ENCODE data around the gene PCA3. TPM values are rescaled to one million over a fixed set of nuclear protein-coding genes. Genes with fewer than 3 reads are reported as not detected.

The PCA3 gene
- total RNA-seq, 3 donors from 2014 or later (not counting 1 experiment from before 2014, with no cell fraction given) = 0.36 TPM; not detected in 2

DNA sequence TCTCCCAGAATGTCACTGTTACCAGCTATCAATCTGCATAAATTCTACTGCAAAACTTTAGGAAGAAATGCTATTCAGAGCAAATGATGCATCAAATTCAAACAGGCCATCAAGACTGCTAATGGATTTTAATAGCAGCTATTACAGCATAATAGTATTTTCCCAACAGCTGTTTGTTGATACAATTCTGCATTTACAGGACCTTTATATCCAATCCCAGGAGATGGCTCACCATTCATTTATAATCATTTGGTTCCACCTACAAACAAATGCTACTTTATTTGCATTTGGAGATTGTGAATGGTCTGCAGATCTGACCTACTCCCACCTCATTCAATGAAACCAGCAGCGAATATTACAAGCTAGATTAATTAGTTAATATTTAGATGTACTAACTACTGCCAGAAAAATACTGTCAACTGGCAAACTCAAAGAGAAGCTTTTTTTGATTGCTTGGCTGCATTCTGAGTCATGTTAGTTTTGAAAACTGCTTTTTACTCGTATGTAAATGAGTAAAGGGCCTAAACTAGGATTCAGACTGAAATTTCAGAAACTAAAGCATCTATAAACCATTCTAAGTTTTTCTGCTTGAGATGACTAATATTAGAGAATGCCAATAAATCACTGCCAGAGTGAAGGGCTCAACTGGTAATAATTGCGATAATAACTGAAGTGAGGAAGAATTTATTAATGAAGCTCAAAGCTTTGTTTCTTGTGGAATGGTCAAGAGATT lies 7.1 kb upstream of the PCA3 start:
- ATAC-seq = no peak
- Histone ChIP-seq H3K4me1 (ENCODE audit: control insufficient read depth, insufficient read depth, low read length) (no peaks in the 10 kb centered on the region), H3K27me3 (ENCODE audit: control insufficient read depth, insufficient read depth, low read length) (no peaks in the 10 kb centered on the region), H3K9me3 (ENCODE audit: control insufficient read depth, insufficient read depth, low read length) (no peaks in the 10 kb centered on the region), H3K36me3 (ENCODE audit: control insufficient read depth, insufficient read depth, low read length) (no peaks in the 10 kb centered on the region), H3K27ac (ENCODE audit: low read length) (no peak overlapping the region), H3K4me3 (ENCODE audit: low read length) (no peak overlapping the region)
- DNase-seq = no peak
- peaks cover 0 to 4% of the 10 kb centered on the region in 2 donors for H3K27me3 Mint-ChIP-seq (ENCODE audit: low read depth in 2 of 2)
- intact Hi-C loops (cut with micrococcal nuclease) = no loop called here
- H3K36me3 Mint-ChIP-seq = no peaks in the 10 kb centered on the region
- TF ChIP-seq CTCF (IDR thresholded peaks at IDR 0.05) = no peak
- no peaks in the 10 kb centered on the region for H3K4me1 Mint-ChIP-seq
- no peaks in the 10 kb centered on the region for H3K9me3 Mint-ChIP-seq
- no peak overlapping the region for H3K27ac Mint-ChIP-seq
- no peak overlapping the region for H3K4me3 Mint-ChIP-seq
- WGBS (ENCODE audit: insufficient coverage) = 76% methylated on average over 2 of the region's 3 CpGs

- peaks cover 4 to 10% of the 10 kb centered on the region in 2 donors for H3K27me3 Mint-ChIP-seq (ENCODE audit: low read depth in 2 of 2)
- TF ChIP-seq CTCF (IDR thresholded peaks at IDR 0.05) = no peak
- H3K27me3 ChIP-seq (ENCODE audit: control insufficient read depth, insufficient read depth, low read length) = no peaks in the 10 kb centered on the region
- no peak overlapping the region for H3K27ac Mint-ChIP-seq
- 67% methylated on average over 3 of the region's 4 CpGs for WGBS (ENCODE audit: insufficient coverage)
- no peaks in the 10 kb centered on the region for H3K9me3 ChIP-seq (ENCODE audit: control insufficient read depth, insufficient read depth, low read length)
- H3K36me3 ChIP-seq (ENCODE audit: control insufficient read depth, insufficient read depth, low read length) = no peaks in the 10 kb centered on the region
- H3K4me3 ChIP-seq (ENCODE audit: low read length) = no peak overlapping the region
- H3K4me1 ChIP-seq (ENCODE audit: control insufficient read depth, insufficient read depth, low read length) = no peaks in the 10 kb centered on the region
- intact Hi-C loops (cut with micrococcal nuclease) = no loop called here
- H3K9me3 Mint-ChIP-seq = no peaks in the 10 kb centered on the region
- H3K4me3 Mint-ChIP-seq = no peak overlapping the region
- no peak overlapping the region for H3K27ac ChIP-seq (ENCODE audit: low read length)
- H3K36me3 Mint-ChIP-seq = no peaks in the 10 kb centered on the region
- ATAC-seq (no peak), DNase-seq (no peak)
- no peaks in the 10 kb centered on the region for H3K4me1 Mint-ChIP-seq
These were observed 5.8 kb upstream of the PCA3 start for GRCh38 chr9:76758476-76758875.

DNA sequence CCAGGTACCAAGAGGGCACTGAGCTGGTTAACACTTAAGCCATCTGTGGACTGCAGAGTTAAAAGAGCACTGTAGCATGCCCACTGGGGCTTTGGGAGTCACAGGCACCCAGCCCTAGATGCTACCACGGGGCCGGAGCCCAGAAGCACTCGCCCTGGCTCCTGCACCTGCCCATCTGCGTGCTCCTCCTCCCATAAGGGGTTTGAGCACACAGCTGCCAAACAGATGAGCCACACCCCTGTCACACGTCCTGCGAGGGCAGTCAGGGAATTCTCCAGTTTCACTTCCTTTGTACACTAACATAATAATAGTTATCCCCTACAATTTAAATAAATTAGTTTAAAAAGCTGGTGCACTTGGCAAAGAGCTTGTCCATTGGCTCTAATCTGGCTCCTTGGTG lies 4.5 kb upstream of the PCA3 start:
- TF ChIP-seq CTCF (IDR thresholded peaks at IDR 0.05) = no peak
- Histone ChIP-seq H3K9me3 (ENCODE audit: control insufficient read depth, insufficient read depth, low read length) (no peaks in the 10 kb centered on the region), H3K27me3 (ENCODE audit: control insufficient read depth, insufficient read depth, low read length) (no peaks in the 10 kb centered on the region), H3K4me3 (ENCODE audit: low read length) (no peak overlapping the region), H3K4me1 (ENCODE audit: control insufficient read depth, insufficient read depth, low read length) (no peaks in the 10 kb centered on the region), H3K36me3 (ENCODE audit: control insufficient read depth, insufficient read depth, low read length) (no peaks in the 10 kb centered on the region), H3K27ac (ENCODE audit: low read length) (no peak overlapping the region)
- no peak for DNase-seq
- no peak overlapping the region for H3K27ac Mint-ChIP-seq
- H3K4me3 Mint-ChIP-seq = no peak overlapping the region
- WGBS (ENCODE audit: insufficient coverage) = 52% methylated on average over 6 of the region's 6 CpGs
- no peaks in the 10 kb centered on the region for H3K4me1 Mint-ChIP-seq
- H3K27me3 Mint-ChIP-seq (ENCODE audit: low read depth in 2 of 2) = peaks cover 8 to 11% of the 10 kb centered on the region in 2 donors
- H3K36me3 Mint-ChIP-seq = no peaks in the 10 kb centered on the region
- ATAC-seq = no peak
- intact Hi-C loops (cut with micrococcal nuclease) = no loop called here
- no peaks in the 10 kb centered on the region for H3K9me3 Mint-ChIP-seq

DNA sequence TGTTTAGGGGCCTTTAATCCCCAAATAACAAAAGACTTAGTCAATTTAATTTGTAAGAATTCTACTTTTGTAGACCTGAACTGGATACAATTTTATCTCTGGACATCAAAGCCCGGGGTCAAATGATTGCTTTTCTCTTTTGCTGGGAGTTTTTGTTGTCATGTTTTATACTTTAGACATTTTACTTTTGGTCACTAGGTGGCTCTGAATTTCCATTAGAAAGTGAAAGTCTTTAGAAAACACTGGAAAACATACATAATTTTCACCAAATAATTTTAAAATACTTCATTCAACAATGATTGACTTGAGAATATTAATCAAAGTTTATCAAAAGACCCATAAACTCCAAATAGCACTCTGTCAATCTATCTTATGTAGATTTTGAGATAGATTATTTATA lies 2.8 kb upstream of the PCA3 start:
- H3K36me3 ChIP-seq (ENCODE audit: control insufficient read depth, insufficient read depth, low read length) = no peaks in the 10 kb centered on the region
- peaks cover 8 to 11% of the 10 kb centered on the region in 2 donors for H3K27me3 Mint-ChIP-seq (ENCODE audit: low read depth in 2 of 2)
- no peak overlapping the region for H3K27ac Mint-ChIP-seq
- H3K4me1 ChIP-seq (ENCODE audit: control insufficient read depth, insufficient read depth, low read length) = no peaks in the 10 kb centered on the region
- no peak for TF ChIP-seq CTCF (IDR thresholded peaks at IDR 0.05)
- H3K4me3 Mint-ChIP-seq = no peak overlapping the region
- H3K4me1 Mint-ChIP-seq = no peaks in the 10 kb centered on the region
- no peaks in the 10 kb centered on the region for H3K9me3 ChIP-seq (ENCODE audit: control insufficient read depth, insufficient read depth, low read length)
- no peak overlapping the region for H3K27ac ChIP-seq (ENCODE audit: low read length)
- H3K4me3 ChIP-seq (ENCODE audit: low read length) = no peak overlapping the region
- DNase-seq (no peak), ATAC-seq (no peak)
- no peaks in the 10 kb centered on the region for H3K36me3 Mint-ChIP-seq
- intact Hi-C loops (cut with micrococcal nuclease) = no loop called here
- no peaks in the 10 kb centered on the region for H3K9me3 Mint-ChIP-seq
- WGBS (ENCODE audit: insufficient coverage) = 14% methylated on average over 1 of the region's 1 CpG
- H3K27me3 ChIP-seq (ENCODE audit: control insufficient read depth, insufficient read depth, low read length) = no peaks in the 10 kb centered on the region

Measured in natural killer cell (primary cell).